Left lung (tissue), 14 donors: ENCODE results near the gene TMPRSS12. TPM values are rescaled to one million over a fixed set of nuclear protein-coding genes. Genes with fewer than 3 reads are reported as not detected.
"Not testable (repeated sequence)": the region's sequence is repeated elsewhere in the genome, so short reads cannot be mapped to it uniquely, and the experiment has no call there.

Experiments used
- ATAC-seq: fragments of 200-7000 bp; cut with Tn5 transposase; one replicate; pipeline ENCODE4 v1.9.1; 2020; ENCODE audit warnings: moderate library complexity
- DNase-seq, 4 donors: peaks; one replicate each; pipeline ENCODE4 v3.0.0-alpha.2; 2013 to 2020
- H3K27ac ChIP-seq, 2 donors: fragments of 200-600 bp; sonication (generic) in 1 of 2; one replicate each; pipeline versions ENCODE4 v1.5.0 to v1.8.0; 2020 to 2021
- H3K27me3 ChIP-seq, 2 donors: fragments of 200-600 bp; sonication (generic) in 1 of 2; one replicate each; pipeline versions ENCODE4 v1.5.0 to v1.8.0; 2020 to 2021
- H3K36me3 ChIP-seq, 2 donors: fragments of 200-600 bp; sonication (generic) in 1 of 2; one replicate each; pipeline versions ENCODE4 v1.5.0 to v1.8.0; 2020 to 2021
- H3K4me1 ChIP-seq, 2 donors: fragments of 200-600 bp; one replicate each; pipeline ENCODE4 v1.8.0; 2021
- H3K4me3 ChIP-seq, 2 donors: fragments of 200-600 bp; sonication (generic) in 1 of 2; one replicate each; pipeline versions ENCODE4 v1.5.0 to v1.8.0; 2020 to 2021; ENCODE audit warnings: mild to moderate bottlenecking in 1 of 2
- H3K9me3 ChIP-seq, 2 donors: fragments of 200-600 bp; sonication (generic) in 1 of 2; one replicate each; pipeline versions ENCODE4 v1.5.0 to v1.8.0; 2020 to 2021
- intact Hi-C, 2 donors: fragments of 100-400 bp; cut with DNase I; formaldehyde crosslinking; loops; one replicate each; pipeline versions ENCODE4 v1.11.2 to v1.14.2; 2022
- long read RNA-seq, 12 donors: library from polyadenylated mRNA in 2 of 12; unstranded in 2 of 12; transcript quantifications; one replicate each; pipeline ENCODE4 v2.0.0 and lab custom pipeline, GENCODE V29; 2019 to 2026
- polyA plus RNA-seq, 6 donors: library from polyadenylated mRNA; unstranded; fragments of 120-200 nt; gene quantifications; one replicate each; pipeline ENCODE4 v1.2.1, GENCODE V29; 2013; ENCODE audit not compliant: insufficient read length in 6 of 6
- total RNA-seq, 2 donors: library from RNA; stranded (reverse); fragmentation: NEBNext Ultra II Directional; extraction: Animal tissue kit (Norgen Biotek cat#: 25700); gene quantifications; one replicate each; pipeline ENCODE4 v1.2.1, GENCODE V29; 2021
- TF ChIP-seq, protein P1 (sequence below), 2 donors: fragments of 200-600 bp; sonication (generic) in 1 of 2; IDR thresholded peaks; one replicate each; pipeline versions ENCODE4 v1.5.0 to v1.8.0; 2021; ENCODE audit warnings: antibody characterized with exemption in 2 of 2
- donor health status: DM: no; HTN: yes; CAD: no.
- donor health status: DM: no; HTN: no; CAD: no.

The TMPRSS12 gene, protein sequence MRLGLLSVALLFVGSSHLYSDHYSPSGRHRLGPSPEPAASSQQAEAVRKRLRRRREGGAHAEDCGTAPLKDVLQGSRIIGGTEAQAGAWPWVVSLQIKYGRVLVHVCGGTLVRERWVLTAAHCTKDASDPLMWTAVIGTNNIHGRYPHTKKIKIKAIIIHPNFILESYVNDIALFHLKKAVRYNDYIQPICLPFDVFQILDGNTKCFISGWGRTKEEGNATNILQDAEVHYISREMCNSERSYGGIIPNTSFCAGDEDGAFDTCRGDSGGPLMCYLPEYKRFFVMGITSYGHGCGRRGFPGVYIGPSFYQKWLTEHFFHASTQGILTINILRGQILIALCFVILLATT
- total RNA-seq (not detected), polyA plus RNA-seq (under 1 TPM in 4 of 6 donors, not detected in 2; 0.06 to 0.12 (median 0.08) TPM)
- long read RNA-seq, donor 1 = 0 reads
- long read RNA-seq, donor 2 = 0 reads
- long read RNA-seq, donor 3 = 0 reads
- long read RNA-seq, donor 4 = 0 reads
- long read RNA-seq, donor 5 = 0 reads
- long read RNA-seq, donor 6 = 0 reads
- long read RNA-seq, donor 7 = 0 reads
- long read RNA-seq, donor 8 = 0 reads
- long read RNA-seq, donor 9 = 0 reads
- long read RNA-seq, donor 10 = 0 reads
- long read RNA-seq, donor 11 = 0 reads
- long read RNA-seq, donor 12 = 0 reads

GRCh38 chr12:50842637-50843493, at the start of gene TMPRSS12:
TMPRSS12 (plus strand) TSS chr12:50842926; CDS start chr12:50842965, 39 bp downstream.
- Histone ChIP-seq H3K4me1 (no peaks in the 10 kb centered on the region), H3K36me3 (no peaks in the 10 kb centered on the region), H3K4me3 (peak within 1 kb of the TSS; percentile 26 to 34), H3K27me3 (peaks cover 0 to 10% of the 10 kb centered on the region in 2 donors), H3K27ac (peak within 1 kb of the TSS; percentile 45 to 46), H3K9me3 (peaks cover 0 to 6% of the 10 kb centered on the region in 2 donors)
- intact Hi-C loops = no loop called here
- ATAC-seq = peak; percentile 95
- TF ChIP-seq, protein P1, sequence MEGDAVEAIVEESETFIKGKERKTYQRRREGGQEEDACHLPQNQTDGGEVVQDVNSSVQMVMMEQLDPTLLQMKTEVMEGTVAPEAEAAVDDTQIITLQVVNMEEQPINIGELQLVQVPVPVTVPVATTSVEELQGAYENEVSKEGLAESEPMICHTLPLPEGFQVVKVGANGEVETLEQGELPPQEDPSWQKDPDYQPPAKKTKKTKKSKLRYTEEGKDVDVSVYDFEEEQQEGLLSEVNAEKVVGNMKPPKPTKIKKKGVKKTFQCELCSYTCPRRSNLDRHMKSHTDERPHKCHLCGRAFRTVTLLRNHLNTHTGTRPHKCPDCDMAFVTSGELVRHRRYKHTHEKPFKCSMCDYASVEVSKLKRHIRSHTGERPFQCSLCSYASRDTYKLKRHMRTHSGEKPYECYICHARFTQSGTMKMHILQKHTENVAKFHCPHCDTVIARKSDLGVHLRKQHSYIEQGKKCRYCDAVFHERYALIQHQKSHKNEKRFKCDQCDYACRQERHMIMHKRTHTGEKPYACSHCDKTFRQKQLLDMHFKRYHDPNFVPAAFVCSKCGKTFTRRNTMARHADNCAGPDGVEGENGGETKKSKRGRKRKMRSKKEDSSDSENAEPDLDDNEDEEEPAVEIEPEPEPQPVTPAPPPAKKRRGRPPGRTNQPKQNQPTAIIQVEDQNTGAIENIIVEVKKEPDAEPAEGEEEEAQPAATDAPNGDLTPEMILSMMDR (IDR thresholded peaks at IDR 0.05) = no peak
- peak; percentile 8 to 85 (median 53) for DNase-seq

GRCh38 chr12:50799908-50800307, 42.8 kb upstream of the TMPRSS12 start:
- peaks cover 0 to 56% of the 10 kb centered on the region in 2 donors for H3K36me3 ChIP-seq
- TF ChIP-seq, protein P1 (IDR thresholded peaks at IDR 0.05) = no peak
- no peak overlapping the region for H3K4me3 ChIP-seq
- no peak overlapping the region for H3K27ac ChIP-seq
- ATAC-seq (no peak), DNase-seq (no peak)
- H3K4me1 ChIP-seq = no peaks in the 10 kb centered on the region
- H3K27me3 ChIP-seq = no peaks in the 10 kb centered on the region
- peaks cover 0 to 23% of the 10 kb centered on the region in 2 donors for H3K9me3 ChIP-seq
- intact Hi-C loops = no loop called here

- H3K4me1 ChIP-seq = no peaks in the 10 kb centered on the region
- H3K27me3 ChIP-seq = no peaks in the 10 kb centered on the region
- TF ChIP-seq, protein P1 (IDR thresholded peaks at IDR 0.05) = no peak
- ATAC-seq (no peak), DNase-seq (peak in 2 of 4 donors; percentile 26 to 36)
- intact Hi-C loops = no loop called here
- H3K27ac ChIP-seq = no peak overlapping the region
- no peak overlapping the region for H3K4me3 ChIP-seq
- H3K36me3 ChIP-seq = peaks cover 0 to 39% of the 10 kb centered on the region in 2 donors
- peaks cover 0 to 21% of the 10 kb centered on the region in 2 donors for H3K9me3 ChIP-seq
Observed at GRCh38 chr12:50803230-50803875, 39.4 kb upstream of the TMPRSS12 start.

GRCh38 chr12:50806176-50806575, 36.5 kb upstream of the TMPRSS12 start:
- TF ChIP-seq, protein P1 (IDR thresholded peaks at IDR 0.05) = no peak
- H3K27me3 ChIP-seq = no peaks in the 10 kb centered on the region
- no peaks in the 10 kb centered on the region for H3K4me1 ChIP-seq
- no peak overlapping the region for H3K4me3 ChIP-seq
- no peak for DNase-seq
- peaks cover 0 to 36% of the 10 kb centered on the region in 2 donors for H3K36me3 ChIP-seq
- H3K27ac ChIP-seq = no peak overlapping the region
- ATAC-seq = no peak
- intact Hi-C loops = no loop called here
- H3K9me3 ChIP-seq = no peaks in the 10 kb centered on the region

- H3K27ac ChIP-seq, H3K9me3 ChIP-seq, H3K4me3 ChIP-seq, DNase-seq, H3K27me3 ChIP-seq, ATAC-seq, H3K4me1 ChIP-seq, intact Hi-C loops: not testable (repeated sequence)
- peaks cover 0 to 61% of the 10 kb centered on the region in 2 donors for H3K36me3 ChIP-seq
Observed at GRCh38 chr12:50809131-50809530, 33.6 kb upstream of the TMPRSS12 start.

DNA sequence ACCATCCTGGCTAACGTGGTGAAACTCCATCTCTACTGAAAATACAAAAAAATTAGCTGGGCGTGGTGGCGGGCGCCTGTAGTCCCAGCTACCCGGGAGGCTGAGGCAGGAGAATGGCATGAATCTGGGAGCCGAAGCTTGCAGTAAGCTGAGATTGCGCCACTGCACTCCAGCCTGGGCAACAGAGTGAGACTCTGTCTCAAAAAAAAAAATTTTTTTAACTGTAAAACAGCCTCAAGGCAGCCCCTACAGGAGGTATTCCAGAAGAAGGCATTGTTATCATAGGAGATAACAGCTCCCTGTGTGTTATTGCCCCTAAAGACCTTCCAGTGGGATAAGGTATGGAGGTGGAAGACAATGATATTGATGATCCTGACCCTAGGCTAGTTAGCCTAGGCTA, 27.8 kb upstream of the TMPRSS12 start:
- H3K9me3 ChIP-seq, intact Hi-C loops, ATAC-seq, DNase-seq, H3K4me3 ChIP-seq, H3K27ac ChIP-seq, H3K4me1 ChIP-seq, H3K27me3 ChIP-seq: not testable (repeated sequence)
- peaks cover 4 to 89% of the 10 kb centered on the region in 2 donors for H3K36me3 ChIP-seq
